GM18951 (cell line): ENCODE data around the gene NYAP2.

Experiments used
- POLR2A ChIP-seq: IDR thresholded peaks from 4 replicates; pipeline ENCODE4 v1.6.1; 2011; ENCODE audit warnings: mild to moderate bottlenecking; ENCODE audit not compliant: insufficient read length, insufficient read depth; ENCODE audit errors: extremely low read depth
- in situ Hi-C: fragments of 300-500 bp; cut with MboI; formaldehyde crosslinking; loops from one replicate; pipeline ENCODE4 v1.12.0; 2022; ENCODE audit warnings: low sequenced_read_pairs, mixed read lengths, inconsistent platforms; ENCODE audit not compliant: unreplicated experiment

The NYAP2 gene

GRCh38 chr2:225438248-225438647 is 38.7 kb downstream of the NYAP2 start:
- in situ Hi-C loops, result no loop called here
- no peak for TF ChIP-seq POLR2A

DNA sequence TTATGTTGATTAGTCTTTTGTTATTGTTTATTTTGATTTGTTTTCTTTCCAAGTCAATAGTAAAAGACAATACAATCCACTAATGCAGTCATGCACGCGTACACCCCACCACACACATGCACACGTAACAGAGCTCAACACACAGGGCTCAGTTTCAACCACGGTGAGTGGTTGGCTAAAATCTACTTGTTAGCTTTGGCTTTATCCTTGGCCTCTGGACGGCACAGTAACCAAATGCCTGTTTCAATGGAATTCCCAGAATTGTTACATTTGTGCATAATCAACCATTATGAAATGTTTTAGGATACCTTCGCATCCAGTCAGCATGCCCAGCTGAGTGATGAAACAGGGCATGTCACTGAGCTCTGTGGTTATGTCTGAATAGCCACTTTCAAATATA is 53.2 kb downstream of the NYAP2 start:
- TF ChIP-seq POLR2A, result no peak
- in situ Hi-C loops, result no loop called here

- in situ Hi-C loops, result no loop called here
- TF ChIP-seq POLR2A, result no peak
Observed at GRCh38 chr2:225454412-225454811, 54.9 kb downstream of the NYAP2 start.

DNA sequence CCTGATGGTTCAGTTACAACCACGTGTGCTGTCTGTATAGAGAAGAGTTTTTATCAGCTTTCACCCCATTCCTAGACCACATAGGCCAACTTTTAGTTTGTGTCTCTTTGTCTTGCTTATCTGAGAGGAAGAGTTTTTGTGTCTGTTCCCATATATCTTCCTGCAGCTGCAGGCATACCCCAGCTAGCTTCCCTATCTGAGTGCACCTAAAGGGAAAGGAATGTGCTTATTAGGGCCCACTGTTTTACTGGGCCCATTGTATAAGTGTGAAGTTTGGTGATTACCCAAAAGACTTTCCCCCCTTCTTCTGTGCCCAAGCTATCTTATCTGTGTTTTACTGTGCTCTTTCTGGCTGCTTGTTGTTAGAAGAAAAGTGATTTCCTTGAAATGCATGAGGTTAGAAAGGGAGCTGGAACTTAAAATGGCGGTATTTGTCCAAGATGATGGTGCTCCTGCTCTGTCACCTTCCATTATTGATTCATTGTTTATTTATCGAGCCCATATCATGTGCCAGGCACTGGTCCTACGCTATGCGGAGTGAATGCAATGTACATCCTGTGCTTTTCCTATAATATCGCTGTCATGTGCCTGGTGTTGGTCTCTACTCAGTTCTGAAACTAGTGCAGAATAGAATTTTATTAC is 57.2 kb downstream of the NYAP2 start:
- in situ Hi-C loops, result no loop called here
- no peak for TF ChIP-seq POLR2A

DNA sequence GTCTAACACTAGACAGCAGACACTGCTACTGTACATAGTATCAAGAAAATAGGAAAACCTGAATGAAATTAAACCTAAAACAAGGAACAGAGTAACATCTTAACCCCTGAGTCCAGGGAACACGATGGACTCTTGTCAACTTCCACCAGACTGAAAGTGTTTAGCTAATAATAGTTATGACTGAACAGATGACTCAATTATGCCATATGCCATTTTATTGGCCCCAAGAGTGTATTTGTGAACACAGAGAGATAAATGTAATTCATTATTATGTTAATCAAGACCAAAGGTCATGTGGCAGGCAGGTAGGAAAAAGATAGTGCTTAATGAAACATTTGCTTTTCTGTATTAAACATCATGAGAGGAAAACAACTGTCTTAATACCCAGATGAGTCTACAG is 58.0 kb downstream of the NYAP2 start:
- in situ Hi-C loops, result no loop called here
- no peak for TF ChIP-seq POLR2A

- in situ Hi-C loops, result no loop called here
Observed at GRCh38 chr2:225458431-225459117, 59.1 kb downstream of the NYAP2 start.

DNA sequence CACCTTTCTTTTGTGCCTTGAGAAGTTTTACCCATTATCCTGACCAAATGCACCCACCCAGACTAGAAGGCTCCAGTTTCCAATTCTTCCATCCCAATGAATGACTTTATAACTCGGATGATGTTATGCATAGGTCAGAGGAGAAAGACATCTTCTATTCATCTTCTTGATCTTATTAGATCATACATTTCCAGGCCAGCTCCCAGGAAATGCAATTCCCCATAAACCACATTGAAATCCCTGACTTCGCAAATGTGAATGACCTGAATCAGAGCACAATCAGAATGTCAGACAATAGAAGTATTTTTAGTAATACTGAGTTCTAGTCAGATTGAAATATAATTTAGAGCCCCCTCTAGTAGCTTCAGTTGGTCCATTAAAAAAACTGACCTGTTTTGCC is 62.9 kb downstream of the NYAP2 start:
- no peak for TF ChIP-seq POLR2A
- in situ Hi-C loops, result no loop called here

More at GRCh38 chr2:225458431-225459117, 59.1 kb downstream of the NYAP2 start:
- TF ChIP-seq POLR2A, result no peak

DNA sequence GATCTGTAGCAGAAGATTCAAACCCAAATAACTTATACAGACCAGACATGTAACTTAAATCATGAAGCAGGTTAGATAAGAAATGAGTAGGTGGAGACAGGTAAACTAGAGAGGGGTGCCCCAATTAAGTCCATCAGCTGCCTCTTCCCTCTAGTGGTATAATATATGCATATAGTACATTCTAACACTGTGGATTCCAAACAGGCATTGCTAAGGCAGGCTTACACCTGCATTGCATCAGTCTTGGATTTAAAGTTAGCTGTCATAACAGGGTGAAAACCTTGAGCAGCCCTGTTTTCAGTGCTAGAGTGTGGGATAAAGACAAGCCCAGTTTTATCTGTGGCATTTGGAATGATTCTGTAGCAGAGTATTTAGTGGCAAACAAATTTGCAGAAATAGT is 63.4 kb downstream of the NYAP2 start:
- TF ChIP-seq POLR2A, result no peak
- in situ Hi-C loops, result no loop called here

DNA sequence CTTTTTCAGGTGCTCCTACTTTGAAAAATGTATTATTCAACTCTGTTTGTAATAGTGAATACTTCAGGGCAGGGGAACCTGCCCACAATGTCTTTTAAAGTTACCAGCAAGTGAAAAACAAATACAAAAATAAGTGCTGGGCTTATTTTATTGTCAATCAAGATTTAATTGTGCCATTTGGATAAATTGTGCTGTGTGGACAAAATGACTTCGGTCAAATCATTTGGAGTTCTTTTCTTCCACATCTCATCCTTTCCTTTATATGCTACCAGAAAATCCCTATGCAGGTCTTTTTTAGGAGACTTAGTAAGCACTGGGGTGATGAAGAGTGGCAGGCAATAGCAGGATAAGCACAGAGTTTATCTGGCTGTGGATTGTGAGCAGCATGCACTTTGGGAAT is 63.9 kb downstream of the NYAP2 start:
- in situ Hi-C loops, result no loop called here
- TF ChIP-seq POLR2A, result no peak

DNA sequence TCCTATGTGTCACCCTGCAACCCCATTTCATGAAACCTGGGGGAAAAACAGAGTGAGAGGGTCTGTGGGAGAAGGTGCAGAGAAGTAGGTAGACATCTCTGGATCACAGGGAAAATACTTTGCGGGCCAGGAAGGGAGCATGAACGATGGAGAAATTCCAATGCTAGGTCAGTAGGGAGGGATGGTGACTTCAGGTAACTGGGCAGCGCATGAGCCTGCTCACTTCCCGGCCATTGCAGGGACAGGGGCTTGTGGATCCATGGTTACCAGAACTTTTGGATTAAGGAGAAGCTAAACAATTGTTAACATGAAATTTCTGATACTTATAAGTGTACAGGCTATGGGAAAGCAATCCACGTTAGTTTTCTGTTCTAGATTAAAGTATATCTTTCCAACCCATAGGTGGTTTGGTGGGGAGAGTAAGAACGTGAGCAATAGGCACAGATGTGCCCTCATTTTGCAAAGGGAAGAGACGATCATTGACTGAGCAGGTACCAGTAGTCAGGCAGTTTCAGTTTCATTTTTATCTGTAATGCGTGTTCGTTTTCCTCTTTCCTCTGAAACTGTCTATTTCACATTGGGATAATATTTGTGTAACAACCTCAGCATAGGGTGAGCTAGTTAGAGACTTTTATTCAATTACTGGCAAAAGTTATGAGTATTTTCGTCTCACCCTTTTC is 65.0 kb downstream of the NYAP2 start:
- TF ChIP-seq POLR2A, result no peak
- in situ Hi-C loops, result no loop called here

DNA sequence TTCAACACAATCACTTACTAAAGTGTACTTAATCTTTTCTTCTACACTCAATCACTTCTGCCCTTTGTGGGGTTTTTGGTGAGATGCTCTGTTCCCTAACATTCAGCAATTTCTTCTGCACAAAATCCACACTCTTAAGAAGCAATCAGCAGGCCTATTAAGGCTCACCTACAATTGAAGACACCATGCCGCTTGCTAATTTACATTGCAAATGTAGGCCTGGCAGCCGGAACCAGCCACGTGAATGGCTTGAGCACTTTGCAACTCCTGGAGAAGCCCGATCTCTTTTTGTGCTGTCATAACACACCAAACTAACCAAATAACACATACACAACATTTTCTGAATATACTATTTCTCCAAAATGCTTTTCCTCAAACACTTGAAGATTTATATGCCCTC is 66.3 kb downstream of the NYAP2 start:
- in situ Hi-C loops, result no loop called here

GRCh38 chr2:225466891-225467604 is 67.5 kb downstream of the NYAP2 start:
- no peak for TF ChIP-seq POLR2A

More for the DNA sequence above, 66.3 kb downstream of the NYAP2 start:
- TF ChIP-seq POLR2A, result no peak

GRCh38 chr2:225468131-225468530 is 68.6 kb downstream of the NYAP2 start:
- in situ Hi-C loops, result no loop called here
- no peak for TF ChIP-seq POLR2A

More at GRCh38 chr2:225466891-225467604, 67.5 kb downstream of the NYAP2 start:
- in situ Hi-C loops, result no loop called here
